CMK (cell line): Measurements from ENCODE around the gene IFITM2.
"Not testable (repeated sequence)": the region's sequence is repeated elsewhere in the genome, so short reads cannot be mapped to it uniquely, and the experiment has no call there.

Experiments
- DNase-seq: peaks from one replicate; pipeline ENCODE4 v3.0.0-alpha.2; 2010; ENCODE audit warnings: low read depth

The IFITM2 gene

DNA sequence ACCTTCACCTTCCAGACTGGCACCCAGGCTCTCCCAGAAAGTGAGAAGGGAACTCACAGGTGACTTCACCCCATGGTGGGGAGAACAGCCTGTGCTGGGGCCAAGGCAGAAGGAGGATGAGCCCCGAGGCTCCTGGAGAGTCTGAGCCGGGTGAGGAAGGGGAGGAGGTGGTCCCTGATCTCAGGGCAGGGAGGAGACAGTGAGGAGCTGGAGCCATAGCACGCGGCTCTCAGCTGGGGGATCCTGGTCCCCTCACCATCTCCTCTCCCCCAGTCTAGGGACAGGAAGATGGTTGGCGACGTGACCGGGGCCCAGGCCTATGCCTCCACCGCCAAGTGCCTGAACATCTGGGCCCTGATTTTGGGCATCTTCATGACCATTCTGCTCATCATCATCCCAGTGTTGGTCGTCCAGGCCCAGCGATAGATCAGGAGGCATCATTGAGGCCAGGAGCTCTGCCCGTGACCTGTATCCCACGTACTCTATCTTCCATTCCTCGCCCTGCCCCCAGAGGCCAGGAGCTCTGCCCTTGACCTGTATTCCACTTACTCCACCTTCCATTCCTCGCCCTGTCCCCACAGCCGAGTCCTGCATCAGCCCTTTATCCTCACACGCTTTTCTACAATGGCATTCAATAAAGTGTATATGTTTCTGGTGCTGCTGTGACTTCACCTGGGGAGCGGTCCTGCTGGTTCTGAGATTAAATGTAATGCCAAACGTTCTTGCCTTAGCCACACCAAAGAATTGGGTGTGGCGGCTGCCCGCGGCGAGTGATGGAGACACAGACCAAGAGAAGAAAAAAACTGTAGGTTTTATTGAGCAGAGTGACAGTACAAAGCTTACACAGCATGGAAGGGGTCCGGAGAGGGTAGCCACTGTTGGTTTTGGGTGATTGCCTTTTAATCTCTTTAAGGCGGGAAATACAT lies 1.4 kb downstream of the IFITM2 start:
- DNase-seq = not testable (repeated sequence)

DNA sequence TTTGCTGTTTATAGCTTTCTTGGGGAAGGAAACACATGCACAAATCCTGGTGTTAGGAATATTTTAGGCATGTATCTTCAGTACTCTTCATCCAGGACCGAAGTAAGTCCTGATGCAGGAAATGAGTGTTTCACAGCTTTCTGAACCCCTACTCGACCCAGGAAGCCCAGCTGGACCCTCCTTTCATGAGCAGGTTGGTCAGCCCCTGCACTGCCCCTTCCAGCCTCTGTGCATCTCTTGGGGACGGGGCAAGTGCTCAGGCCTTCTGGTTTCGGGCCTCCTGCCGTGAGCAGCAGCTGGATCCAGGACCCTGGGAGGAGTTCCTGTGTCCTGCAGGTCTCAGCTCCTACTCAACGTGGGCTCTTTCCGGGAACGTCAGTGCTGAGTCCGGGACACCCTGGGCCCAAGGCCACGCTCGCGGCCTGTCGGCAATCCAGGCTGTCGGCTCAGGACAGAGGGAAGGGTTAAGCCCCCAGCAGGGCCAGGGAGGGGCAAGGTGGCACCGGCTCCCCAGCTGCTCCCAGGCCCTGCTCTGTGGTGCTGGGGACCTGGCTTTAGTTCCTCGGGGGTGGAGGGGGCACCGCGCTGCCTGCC lies 2.5 kb downstream of the IFITM2 start:
- DNase-seq = not testable (repeated sequence)

DNA sequence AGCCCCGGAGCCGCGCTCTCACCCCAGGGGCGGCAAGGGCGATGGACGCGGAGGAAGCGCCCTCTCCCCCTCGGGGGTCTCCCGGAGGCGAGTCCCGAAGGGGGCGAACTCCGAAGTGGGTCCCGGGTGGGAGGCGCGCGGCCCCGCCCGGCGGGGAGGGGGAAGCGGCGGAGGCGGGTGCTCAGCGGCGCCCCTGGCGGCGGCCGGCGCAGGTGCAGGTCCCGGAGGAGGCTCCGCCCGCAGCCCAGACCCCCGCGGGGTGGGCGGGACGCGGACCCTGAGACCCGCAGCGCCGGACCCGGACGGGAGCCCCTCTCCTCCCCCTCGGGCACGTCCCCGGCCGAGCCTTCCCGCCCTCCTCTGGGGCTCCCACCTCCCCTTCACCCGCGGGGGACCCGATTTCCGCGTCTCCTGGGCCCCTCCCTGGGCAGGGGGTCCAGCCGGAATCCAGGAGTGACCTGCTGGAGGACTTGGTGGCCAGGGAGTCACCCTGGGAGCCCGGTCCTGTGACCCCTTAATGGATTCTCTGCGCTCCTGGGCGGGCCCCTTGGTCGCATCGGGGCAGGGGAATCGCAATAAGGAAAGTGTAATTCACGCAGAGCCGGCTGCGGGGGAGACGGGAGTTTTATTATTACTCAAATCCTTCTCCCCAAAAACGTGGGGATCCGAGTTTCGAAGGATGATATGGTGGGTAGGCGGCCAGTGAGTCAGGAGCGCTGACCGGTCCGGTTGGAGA lies 3.6 kb downstream of the IFITM2 start:
- not testable (repeated sequence) for DNase-seq

DNA sequence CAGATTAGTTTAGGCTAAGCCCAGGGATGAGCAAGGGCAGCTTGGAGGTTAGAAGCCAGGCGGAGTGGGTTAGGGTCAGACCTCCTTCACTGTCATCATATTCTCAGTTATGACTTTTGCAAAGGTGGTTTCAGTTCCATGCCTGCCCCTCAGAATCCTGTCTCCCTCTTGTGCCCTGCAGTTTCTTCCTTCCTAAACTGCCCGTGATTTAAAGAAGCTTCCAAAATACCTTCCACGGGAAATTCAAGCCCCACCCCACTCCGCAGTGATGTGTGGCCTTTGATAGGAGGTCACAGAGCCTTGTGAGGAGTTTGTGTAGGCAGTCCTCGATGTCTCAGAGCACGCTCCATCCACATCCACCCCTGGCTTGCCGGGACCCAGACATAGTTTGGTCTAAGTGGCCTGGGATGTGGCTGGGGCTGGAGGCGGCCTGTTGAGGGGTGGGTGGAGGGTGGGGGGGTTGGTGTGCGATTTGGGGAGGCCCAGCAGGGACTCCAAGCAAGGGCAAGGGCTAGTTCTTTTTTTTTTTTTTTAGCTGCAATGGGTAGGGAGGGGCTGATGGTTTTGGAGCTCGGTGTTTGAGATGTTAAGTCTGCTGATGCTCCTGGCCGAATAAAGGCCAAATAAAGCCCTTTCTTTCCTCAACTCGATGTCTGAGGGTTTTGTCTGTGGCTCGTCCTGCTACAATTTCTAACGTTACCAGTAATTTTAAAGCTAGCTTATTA lies 4.6 kb downstream of the IFITM2 start:
- DNase-seq = no peak

DNA sequence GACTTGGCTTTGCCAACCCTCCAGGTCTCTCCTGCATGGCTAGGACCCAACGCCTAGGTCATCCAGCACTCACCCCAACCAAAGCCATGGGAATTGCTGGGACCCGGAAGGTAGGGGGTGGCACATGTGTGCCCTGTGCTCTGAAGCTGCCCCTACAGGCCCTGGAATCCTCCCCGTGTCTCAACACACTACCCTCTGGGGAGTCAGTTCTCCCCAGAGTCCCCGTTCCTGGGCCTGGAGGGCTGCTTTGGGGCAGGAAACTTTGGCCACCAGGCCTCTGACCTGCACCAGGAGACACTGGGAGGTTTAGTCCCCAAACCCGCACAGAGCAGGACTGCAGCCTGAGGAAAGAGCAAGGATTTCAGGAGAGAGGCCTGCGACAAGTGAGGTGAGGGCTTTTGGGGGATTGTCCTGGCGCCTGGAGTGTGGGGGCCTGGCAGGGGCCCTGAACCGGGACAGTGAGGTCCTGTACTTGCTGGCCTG lies 5.7 kb downstream of the IFITM2 start:
- no peak for DNase-seq

DNA sequence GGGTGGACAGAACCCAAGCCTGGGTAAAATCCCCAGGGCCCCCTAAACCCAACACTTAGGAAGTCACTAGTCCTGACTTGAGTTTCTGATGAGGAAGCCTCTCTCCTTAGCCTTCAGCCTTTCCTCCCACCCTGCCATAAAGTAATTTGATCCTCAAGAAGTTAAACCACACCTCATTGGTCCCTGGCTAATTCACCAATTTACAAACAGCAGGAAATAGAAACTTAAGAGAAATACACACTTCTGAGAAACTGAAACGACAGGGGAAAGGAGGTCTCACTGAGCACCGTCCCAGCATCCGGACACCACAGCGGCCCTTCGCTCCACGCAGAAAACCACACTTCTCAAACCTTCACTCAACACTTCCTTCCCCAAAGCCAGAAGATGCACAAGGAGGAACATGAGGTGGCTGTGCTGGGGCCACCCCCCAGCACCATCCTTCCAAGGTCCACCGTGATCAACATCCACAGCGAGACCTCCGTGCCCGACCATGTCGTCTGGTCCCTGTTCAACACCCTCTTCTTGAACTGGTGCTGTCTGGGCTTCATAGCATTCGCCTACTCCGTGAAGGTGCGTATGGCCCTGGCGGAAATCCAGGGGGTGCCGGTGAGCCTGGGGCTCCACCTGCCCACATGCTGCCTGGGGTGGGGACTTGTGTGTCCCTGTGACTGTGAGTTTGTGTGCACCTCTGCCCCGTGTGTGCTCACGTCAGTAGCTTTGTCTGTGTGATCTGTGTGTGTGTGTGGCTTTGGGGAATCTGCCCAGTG lies 6.4 kb downstream of the IFITM2 start, which contains the start of gene IFITM1:
Gene IFITM1, plus strand, starts transcription at position 254 of the 767 bp plus-strand sequence. Its CDS starts 131 bp downstream, at position 385.
- DNase-seq = no peak

DNA sequence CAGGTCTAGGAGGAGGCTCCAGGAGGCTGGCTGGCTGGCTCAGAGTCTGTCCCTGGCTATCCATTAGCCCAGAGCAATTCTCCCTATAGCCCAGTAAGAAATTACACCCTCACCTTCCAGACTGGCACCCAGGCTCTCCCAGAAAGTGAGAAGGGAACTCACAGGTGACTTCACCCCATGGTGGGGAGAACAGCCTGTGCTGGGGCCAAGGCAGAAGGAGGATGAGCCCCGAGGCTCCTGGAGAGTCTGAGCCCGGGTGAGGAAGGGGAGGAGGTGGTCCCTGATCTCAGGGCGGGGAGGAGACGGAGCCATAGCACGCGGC lies 6.9 kb downstream of the IFITM2 start:
- DNase-seq = not testable (repeated sequence)

DNA sequence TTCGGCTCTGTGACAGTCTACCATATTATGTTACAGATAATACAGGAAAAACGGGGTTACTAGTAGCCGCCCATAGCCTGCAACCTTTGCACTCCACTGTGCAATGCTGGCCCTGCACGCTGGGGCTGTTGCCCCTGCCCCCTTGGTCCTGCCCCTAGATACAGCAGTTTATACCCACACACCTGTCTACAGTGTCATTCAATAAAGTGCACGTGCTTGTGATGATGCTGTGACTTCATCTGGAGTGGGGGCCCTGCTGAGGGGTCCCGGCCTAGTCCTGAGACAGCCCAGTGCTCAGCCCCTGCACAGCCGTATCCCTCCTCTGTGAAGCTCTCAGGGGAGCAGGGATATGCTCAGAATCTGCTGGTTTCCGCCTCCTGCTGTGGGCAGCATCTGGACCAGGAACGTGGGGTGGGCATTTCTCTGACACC lies 7.5 kb downstream of the IFITM2 start:
- no peak for DNase-seq

DNA sequence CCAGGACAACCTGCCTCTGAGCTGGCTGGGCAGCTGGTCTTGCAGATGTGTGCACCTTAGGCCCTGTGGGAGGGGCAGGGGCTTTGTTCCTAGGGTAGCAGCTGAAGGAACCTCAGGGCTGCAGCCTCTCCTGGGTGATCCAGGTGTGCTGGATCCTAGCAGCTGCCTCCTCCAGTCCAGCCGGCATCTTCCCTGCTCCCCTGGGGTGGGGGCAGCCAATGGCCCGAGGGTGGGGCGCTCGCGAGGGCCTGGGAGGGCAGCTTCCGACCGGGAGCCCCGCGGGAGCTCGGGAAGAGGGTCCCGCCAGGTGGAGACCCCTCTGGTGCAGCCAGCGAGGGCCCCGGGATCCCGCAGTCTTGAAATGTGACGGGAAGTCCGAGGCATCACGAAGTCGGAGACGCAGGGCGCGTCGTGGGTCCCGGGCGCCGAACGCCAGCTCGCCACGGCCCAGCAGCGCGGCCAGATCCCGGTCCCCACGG lies 7.9 kb downstream of the IFITM2 start:
- no peak for DNase-seq

DNA sequence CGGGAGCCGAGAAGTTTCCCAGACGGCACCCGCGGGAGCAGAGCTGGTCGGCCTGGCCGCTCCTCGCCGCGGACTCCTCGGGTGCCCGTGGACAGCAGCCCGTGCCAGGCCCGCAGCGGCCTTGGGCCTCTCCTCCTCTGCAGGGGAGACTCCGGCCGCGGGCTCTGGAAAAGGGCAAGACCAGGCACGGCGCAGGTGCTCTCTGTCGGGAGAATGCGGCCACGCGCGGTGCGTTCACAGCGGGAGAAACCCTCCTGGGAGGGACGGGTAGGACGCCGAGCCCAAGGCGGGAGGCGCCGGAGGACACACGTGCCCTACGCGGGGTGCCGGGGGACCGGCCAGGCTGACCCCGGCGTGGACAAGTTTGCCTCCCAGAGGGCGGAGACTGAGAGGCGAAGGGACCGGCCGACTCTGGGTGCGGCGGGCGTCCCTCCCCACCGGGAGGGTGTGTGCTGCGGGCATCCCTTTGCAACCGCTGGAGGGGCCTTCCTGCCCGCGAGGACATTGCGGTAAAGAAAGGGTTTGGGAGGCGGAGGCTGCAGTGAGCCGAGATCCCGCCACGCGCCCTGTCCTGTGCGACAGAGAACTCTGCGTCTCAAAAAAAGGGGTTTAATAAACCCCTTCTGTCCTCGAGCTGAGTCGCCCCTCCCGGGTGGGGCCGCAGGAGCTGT lies 8.6 kb downstream of the IFITM2 start:
- DNase-seq = no peak

DNA sequence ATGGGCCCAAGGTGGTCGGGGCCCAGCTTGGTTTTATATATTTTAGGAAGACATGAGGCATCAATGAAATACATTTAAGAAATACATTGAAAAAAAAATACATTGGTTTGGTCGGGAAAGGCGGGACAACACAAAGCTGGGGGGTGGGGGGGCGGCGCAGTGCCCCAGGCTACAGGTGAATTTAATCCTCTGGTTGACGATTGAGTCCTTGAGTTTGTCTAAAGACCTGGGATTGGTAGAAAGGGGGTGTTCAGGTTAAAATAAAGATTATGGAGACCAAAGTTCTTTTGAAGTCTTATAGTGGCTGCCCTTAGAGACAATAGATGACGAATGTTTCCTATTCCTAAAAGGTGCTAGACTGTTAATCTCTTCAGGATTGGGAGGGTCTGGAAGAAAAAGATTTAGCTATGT lies 9.3 kb downstream of the IFITM2 start:
- DNase-seq = no peak

DNA sequence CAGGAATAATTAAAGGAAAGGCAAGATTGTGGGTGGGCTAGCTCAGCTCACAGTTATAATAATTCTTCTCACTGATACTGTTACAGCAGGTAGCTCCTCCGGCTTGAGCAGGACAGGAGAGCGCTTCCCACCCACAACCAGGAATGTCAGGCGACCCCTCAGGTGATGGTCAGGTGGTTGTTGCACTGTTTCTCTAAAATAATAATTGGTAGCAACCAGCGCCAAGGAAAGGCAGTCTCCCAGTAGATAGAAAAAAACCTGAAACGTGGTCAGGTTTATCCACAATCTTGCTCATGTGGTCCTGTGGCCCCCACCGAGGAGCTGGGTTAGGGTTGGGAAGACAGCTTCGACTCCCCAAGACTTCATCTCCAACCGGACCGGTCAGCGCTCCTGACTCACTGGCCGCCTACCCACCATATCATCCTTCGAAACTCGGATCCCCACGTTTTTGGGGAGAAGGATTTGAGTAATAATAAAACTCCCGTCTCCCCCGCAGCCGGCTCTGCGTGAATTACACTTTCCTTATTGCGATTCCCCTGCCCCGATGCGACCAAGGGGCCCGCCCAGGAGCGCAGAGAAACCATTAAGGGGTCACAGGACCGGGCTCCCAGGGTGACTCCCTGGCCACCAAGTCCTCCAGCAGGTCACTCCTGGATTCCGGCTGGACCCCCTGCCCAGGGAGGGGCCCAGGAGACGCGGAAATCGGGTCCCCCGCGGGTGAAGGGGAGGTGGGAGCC lies 10.2 kb downstream of the IFITM2 start:
- DNase-seq = not testable (repeated sequence)

DNA sequence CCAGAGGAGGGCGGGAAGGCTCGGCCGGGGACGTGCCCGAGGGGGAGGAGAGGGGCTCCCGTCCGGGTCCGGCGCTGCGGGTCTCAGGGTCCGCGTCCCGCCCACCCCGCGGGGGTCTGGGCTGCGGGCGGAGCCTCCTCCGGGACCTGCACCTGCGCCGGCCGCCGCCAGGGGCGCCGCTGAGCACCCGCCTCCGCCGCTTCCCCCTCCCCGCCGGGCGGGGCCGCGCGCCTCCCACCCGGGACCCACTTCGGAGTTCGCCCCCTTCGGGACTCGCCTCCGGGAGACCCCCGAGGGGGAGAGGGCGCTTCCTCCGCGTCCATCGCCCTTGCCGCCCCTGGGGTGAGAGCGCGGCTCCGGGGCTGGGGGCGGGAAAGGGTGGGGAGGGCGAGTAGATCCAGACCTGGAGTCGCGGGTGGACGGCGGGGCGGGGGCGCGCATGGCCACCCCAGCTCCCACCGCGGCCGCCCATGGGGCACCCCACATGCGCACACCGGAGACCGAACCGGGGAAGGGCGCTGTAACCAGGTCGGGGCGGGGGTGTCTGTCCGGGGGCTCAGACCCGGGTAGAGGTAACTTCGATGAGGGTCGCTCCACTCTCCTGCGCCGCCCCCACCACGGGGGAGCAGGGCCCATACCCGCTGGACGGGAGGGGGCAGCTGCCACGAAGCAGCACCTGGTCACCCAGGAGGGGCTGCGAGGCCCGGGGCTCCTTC lies 10.9 kb downstream of the IFITM2 start:
- DNase-seq = not testable (repeated sequence)

DNA sequence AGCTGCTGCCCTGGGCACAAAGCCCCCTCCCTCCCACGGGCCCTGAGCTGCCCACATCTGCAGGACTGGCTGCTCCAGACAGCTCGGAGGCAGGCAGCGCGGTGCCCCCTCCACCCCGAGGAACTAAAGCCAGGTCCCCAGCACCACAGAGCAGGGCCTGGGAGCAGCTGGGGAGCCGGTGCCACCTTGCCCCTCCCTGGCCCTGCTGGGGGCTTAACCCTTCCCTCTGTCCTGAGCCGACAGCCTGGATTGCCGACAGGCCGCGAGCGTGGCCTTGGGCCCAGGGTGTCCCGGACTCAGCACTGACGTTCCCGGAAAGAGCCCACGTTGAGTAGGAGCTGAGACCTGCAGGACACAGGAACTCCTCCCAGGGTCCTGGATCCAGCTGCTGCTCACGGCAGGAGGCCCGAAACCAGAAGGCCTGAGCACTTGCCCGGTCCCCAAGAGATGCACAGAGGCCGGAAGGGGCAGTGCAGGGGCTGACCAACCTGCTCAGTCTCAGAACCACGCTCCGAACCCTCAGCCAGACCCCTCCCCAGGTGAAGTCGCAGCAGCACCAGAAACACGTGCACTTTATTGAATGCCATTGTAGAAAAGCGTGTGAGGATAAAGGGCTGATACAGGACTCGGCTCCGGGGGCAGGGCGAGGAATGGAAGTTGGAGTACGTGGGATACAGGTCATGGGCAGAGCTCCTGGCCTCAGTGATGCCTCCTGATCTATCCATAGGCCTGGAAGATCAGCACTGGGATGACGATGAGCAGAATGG lies 11.7 kb downstream of the IFITM2 start:
- DNase-seq = not testable (repeated sequence)

DNA sequence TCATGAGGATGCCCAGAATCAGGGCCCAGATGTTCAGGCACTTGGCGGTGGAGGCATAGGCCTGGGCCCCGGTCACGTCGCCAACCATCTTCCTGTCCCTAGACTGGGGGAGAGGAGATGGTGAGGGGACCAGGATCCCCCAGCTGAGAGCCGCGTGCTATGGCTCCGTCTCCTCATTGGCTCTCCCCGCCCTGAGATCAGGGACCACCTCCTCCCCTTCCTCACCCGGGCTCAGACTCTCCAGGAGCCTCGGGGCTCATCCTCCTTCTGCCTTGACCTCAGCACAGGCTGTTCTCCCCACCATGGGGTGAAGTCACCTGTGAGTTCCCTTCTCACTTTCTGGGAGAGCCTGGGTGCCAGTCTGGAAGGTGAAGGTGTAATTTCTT lies 12.3 kb downstream of the IFITM2 start:
- not testable (repeated sequence) for DNase-seq

DNA sequence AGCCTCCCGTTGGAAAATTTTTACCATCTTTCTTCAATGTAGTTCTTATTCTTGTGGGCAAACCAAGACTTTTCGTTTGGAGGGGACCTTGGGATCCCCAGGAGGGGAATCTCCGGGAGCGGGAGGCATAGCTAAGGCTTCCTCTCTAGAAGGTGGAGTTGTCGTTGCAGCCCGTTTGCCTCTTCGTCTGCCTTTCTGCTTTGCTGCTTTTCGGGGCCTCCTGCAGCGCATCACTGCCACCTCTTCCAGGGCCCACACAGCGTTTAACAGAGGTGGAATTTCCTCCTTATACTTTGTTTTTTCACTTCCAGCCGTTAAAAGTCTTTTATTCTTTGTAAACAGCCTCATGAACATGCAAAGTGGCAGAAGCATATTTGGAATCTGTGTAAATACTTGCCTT lies 16.5 kb downstream of the IFITM2 start:
- no peak for DNase-seq

DNA sequence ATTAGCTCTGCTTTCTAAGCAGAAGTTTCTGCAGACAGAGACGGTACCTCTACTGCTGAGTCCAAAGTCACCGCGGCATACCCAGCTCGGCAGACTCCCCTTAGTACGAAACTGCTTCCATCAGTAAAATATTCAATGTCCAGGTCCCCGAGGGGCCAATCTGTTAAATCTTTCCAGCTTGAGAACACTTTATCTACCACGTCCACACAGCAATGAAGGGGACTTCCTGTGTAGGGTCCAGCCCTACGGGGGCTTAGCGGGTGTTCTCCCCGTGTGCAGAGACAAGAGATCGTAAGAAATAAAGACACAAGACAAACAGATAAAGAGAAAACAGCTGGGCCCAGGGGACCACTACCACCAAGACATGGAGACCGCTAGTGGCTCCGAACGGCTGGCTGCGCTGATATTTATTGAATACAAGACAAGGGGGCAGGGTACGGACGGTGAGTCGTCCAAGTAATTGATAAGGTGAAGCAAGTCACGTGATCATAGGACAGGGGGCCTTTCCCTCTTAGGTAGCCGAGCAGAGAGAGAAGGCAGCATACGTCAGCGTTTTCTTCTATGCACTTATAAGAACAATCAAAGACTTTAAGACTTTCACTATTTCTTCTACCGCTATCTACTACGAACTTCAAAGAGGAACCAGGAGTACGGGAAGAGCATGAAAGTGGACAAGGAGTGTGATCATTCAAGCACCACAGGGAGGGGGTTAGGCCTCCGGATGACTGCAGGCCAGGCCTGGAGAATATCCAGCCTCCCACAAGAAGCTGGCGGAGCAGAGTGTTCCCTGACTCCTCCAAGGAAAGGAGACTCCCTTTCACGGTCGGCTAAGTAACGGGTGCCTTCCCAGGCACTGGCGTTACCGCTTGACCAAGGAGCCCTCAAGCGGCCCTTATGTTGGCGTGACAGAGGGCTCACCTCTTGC lies 17.2 kb downstream of the IFITM2 start:
- not testable (repeated sequence) for DNase-seq
